B cell (primary cell): ENCODE results near the gene ABHD17C. TPM values are rescaled to one million over a fixed set of nuclear protein-coding genes. Genes with fewer than 3 reads are reported as not detected.

ENCODE experiments used
- ATAC-seq: fragments of 200-7000 bp; cut with Tn5 transposase; one replicate; pipeline ENCODE4 v1.10.0; 2021; ENCODE audit warnings: low read depth, mild to moderate bottlenecking, moderate number of reproducible peaks, moderate library complexity
- CTCF ChIA-PET: fragments of 350-600 bp; sonication (Branson Sonifier 250); formaldehyde crosslinking; loops from one replicate; lab custom pipeline; 2021; ENCODE audit warnings: antibody characterized with exemption, inconsistent platforms; lab: Charles Lee
- POLR2A ChIA-PET: fragments of 350-600 bp; sonication (Branson Sonifier 250); formaldehyde crosslinking; loops from one replicate; lab custom pipeline; 2021; ENCODE audit warnings: antibody characterized with exemption; lab: Charles Lee
- DNase-seq: peaks from one replicate; pipeline ENCODE4 v3.0.0; 2013
- H2AFZ ChIP-seq: 2 replicates; pipeline ENCODE4 v1.6.1; 2012; ENCODE audit warnings: mild to moderate bottlenecking, low read depth, low read length; ENCODE audit not compliant: insufficient read depth, poor library complexity, severe bottlenecking
- H3K27ac ChIP-seq, 2 donors: 1 replicate in 1 of 2; 2 replicates in 1 of 2; pipeline ENCODE4 v1.5.1; 2012 to 2013; ENCODE audit warnings: low read length in 2 of 2, mild to moderate bottlenecking in 2 of 2, moderate library complexity in 1 of 2
- H3K27me3 ChIP-seq, 4 experiments: fragments of 200-600 bp in 1 of 4; sonication (generic) in 1 of 4; replicated peaks in 1 of 4; 1 replicate in 2 of 4; 2 replicates in 2 of 4; pipeline versions ENCODE4 v1.6.1 to v1.7.0; 2013 to 2016; ENCODE audit warnings: low read length in 3 of 4, mild to moderate bottlenecking in 2 of 4, mixed read lengths in 1 of 4, moderate library complexity in 1 of 4; ENCODE audit not compliant: insufficient read depth in 4 of 4, control insufficient read depth in 3 of 4; ENCODE audit errors: control extremely low read depth in 1 of 4
- H3K36me3 ChIP-seq, 2 experiments: replicated peaks in 1 of 2; 1 replicate in 1 of 2; 2 replicates in 1 of 2; pipeline versions ENCODE4 v1.6.1 to v1.7.1; 2013; ENCODE audit warnings: low read length in 1 of 2; ENCODE audit not compliant: insufficient read depth in 2 of 2, control insufficient read depth in 1 of 2; ENCODE audit errors: control extremely low read depth in 1 of 2, extremely low read depth in 1 of 2
- H3K4me1 ChIP-seq, 2 donors: fragments of 200-600 bp in 1 of 2; sonication (generic) in 1 of 2; 1 replicate in 1 of 2; 2 replicates in 1 of 2; pipeline versions ENCODE4 v1.5.1 to v1.6.1; 2013 to 2017; ENCODE audit warnings: low read length in 2 of 2; ENCODE audit not compliant: control insufficient read depth in 2 of 2, insufficient read depth in 2 of 2
- H3K4me2 ChIP-seq: replicated peaks from 2 replicates; pipeline ENCODE3; 2012; ENCODE audit warnings: mild to moderate bottlenecking, low read depth, low read length; ENCODE audit not compliant: poor library complexity, severe bottlenecking
- H3K4me3 ChIP-seq, 5 experiments: fragments of 200-600 bp in 1 of 5; sonication (generic) in 1 of 5; 1 replicate in 3 of 5; 2 replicates in 2 of 5; pipeline versions ENCODE4 v1.5.1 to v1.7.0; 2011 to 2016; ENCODE audit warnings: low read length in 4 of 5, mild to moderate bottlenecking in 4 of 5, low read depth in 2 of 5, control low read depth in 1 of 5, moderate library complexity in 1 of 5; ENCODE audit not compliant: insufficient read depth in 1 of 5; ENCODE audit errors: control extremely low read depth in 1 of 5, extremely low read depth in 1 of 5
- H3K79me2 ChIP-seq: fragments of 200-600 bp; sonication (generic); one replicate; pipeline ENCODE4 v1.6.0; 2016; ENCODE audit warnings: low read length; ENCODE audit not compliant: control insufficient read depth, insufficient read depth
- H3K9ac ChIP-seq: fragments of 200-600 bp; sonication (generic); 2 replicates; pipeline ENCODE4 v1.6.1; 2017; ENCODE audit warnings: mild to moderate bottlenecking, low read length, moderate library complexity
- H3K9me3 ChIP-seq, 3 donors: one replicate each; pipeline versions ENCODE4 v1.6.1 to v1.7.1; 2013; ENCODE audit warnings: low read length in 2 of 3; ENCODE audit not compliant: control insufficient read depth in 2 of 3, insufficient read depth in 1 of 3; ENCODE audit errors: control extremely low read depth in 1 of 3
- H4K20me1 ChIP-seq: 2 replicates; pipeline ENCODE4 v1.6.0; 2012; ENCODE audit warnings: mild to moderate bottlenecking, low read length; ENCODE audit not compliant: insufficient read depth, control insufficient read depth, poor library complexity, severe bottlenecking
- H3K27ac Mint-ChIP-seq: one replicate; pipeline ENCODE4 v1.8.0; 2021; ENCODE audit warnings: mixed read lengths
- H3K27me3 Mint-ChIP-seq: one replicate; pipeline ENCODE4 v1.8.0; 2021; ENCODE audit warnings: mixed read lengths
- H3K4me1 Mint-ChIP-seq: one replicate; pipeline ENCODE4 v1.8.0; 2021; ENCODE audit warnings: mixed read lengths
- H3K4me3 Mint-ChIP-seq: one replicate; pipeline ENCODE4 v1.8.0; 2021; ENCODE audit warnings: mixed read lengths
- H3K9me3 Mint-ChIP-seq: one replicate; pipeline ENCODE4 v1.8.0; 2022; ENCODE audit warnings: mixed read lengths; ENCODE audit not compliant: insufficient read depth
- CTCF ChIP-seq: fragments of 200-600 bp; IDR thresholded peaks from one replicate; pipeline ENCODE4 v1.8.0; 2022; ENCODE audit warnings: antibody characterized with exemption, mild to moderate bottlenecking
- EZH2 ChIP-seq: IDR thresholded peaks from 2 replicates; pipeline ENCODE4 v1.6.1; 2012; ENCODE audit warnings: borderline replicate concordance, low read depth, mild to moderate bottlenecking, moderate library complexity, low read length; ENCODE audit not compliant: insufficient read depth, poor library complexity, severe bottlenecking
- WGBS: methylation state at CpG from one replicate; pipeline ENCODE4 v1.1.5; 2013; ENCODE audit warnings: missing lambda C conversion rate; ENCODE audit not compliant: insufficient coverage; 5-methylcytosine and 5-hydroxymethylcytosine counted together
- intact Hi-C: fragments of 100-400 bp; cut with micrococcal nuclease; formaldehyde crosslinking; loops from one replicate; pipeline ENCODE4 v1.10.0; 2022
- polyA plus RNA-seq: library from polyadenylated mRNA; depleted of rRNA; stranded (reverse); fragments of >200 nt; gene quantifications from 2 replicates; pipeline ENCODE4 v1.2.3, GENCODE V29; 2012
- total RNA-seq, 2 donors: library from RNA; stranded (reverse); fragments of 120-200 nt in 1 of 2; gene quantifications; 1 replicate in 1 of 2; 2 replicates in 1 of 2; pipeline versions ENCODE4 v1.2.3 to v1.2.4, GENCODE V29; 2013 to 2022

The ABHD17C gene
- total and polyA plus RNA-seq, 2 donors (not counting 1 experiment from before 2014, with no cell fraction given), result 0.78 to 1.9 TPM

DNA sequence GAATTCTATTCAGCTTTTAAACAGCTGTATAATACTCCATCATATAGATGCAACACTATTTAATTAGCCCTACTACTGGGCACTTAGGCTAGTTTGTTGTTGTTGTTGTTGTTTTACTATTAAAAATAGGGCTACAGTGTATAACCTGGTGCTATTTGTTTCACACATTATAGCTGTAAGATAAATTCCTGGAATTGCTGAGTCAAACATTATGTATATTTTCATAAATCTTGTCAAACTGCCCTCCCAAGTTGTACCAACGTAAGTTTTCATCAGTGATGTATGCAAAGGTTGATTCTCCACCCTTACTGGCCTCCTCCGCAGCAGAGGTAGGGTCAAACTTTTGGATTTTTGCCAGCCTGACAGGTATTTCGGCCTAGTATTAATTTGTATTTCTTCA, 80.2 kb downstream of the ABHD17C start:
- Histone ChIP-seq H3K9ac (no peak overlapping the region), H3K27me3 (peaks cover 0 to 36% (median 14%) of the 10 kb centered on the region in 4 experiments), H3K9me3 (peaks cover 0 to 3% (median 0%) of the 10 kb centered on the region in 3 donors), H4K20me1 (no peaks in the 10 kb centered on the region), H3K36me3 (no peaks in the 10 kb centered on the region), H3K79me2 (no peaks in the 10 kb centered on the region), H3K27ac (no peak overlapping the region), H3K4me1 (peaks cover 13 to 14% of the 10 kb centered on the region in 2 donors), H3K4me2 (no peak overlapping the region), H2AFZ (no peak overlapping the region), H3K4me3 (no peak overlapping the region)
- CTCF ChIA-PET, result interaction anchor here (1.1 to 3.9 kb wide), 8 partner anchors 9 to 491 kb away, joined by 3 to 69 read pairs (median 11); no protein-coding TSS in a partner anchor
- H3K9me3 Mint-ChIP-seq, result no peaks in the 10 kb centered on the region
- no CpG with 5 or more reads among the region's 3 CpGs for WGBS
- POLR2A ChIA-PET, result no interaction called here
- no peak for TF ChIP-seq CTCF
- TF ChIP-seq EZH2, result no peak
- H3K4me3 Mint-ChIP-seq, result no peak overlapping the region
- no peak overlapping the region for H3K27ac Mint-ChIP-seq
- ATAC-seq, result no peak
- H3K27me3 Mint-ChIP-seq, result peaks cover 15% of the 10 kb centered on the region
- DNase-seq, result no peak
- H3K4me1 Mint-ChIP-seq, result peaks cover 12% of the 10 kb centered on the region
- intact Hi-C loops, result loop anchor here (5.0 kb wide), 1 partner anchor 197 kb away; no protein-coding TSS in a partner anchor

DNA sequence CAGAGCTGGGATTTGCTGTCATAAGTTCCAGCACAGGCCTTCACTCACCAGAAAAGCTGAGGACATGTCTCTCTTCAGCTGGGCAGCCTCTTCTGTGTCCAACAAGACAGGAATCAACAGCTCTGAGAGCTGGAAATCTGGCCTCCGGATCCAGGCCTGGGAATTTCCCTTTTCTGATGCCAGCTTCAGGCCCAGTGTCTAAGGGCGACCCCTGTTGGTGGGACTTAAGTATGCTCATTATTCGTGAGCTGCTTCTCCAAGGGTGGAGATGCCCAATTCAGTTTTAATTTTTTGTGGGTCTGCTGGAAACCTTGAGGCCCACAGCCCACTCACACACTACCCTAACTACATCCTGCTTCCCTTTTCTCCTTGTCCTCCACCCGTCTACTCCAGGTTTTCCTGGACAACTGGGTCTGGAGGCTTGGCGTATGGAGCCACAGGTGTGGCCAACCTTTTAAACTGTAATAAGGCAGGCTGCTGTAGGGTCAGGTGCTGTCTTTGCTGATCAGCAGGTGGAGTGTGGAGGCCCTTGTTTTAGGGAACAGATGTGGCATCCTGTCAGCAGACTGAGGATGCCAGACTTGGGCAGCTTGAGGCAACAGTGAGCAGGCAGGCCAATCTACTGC, 81.4 kb downstream of the ABHD17C start:
- no peaks in the 10 kb centered on the region for H3K9me3 Mint-ChIP-seq
- Histone ChIP-seq H3K9me3 (peaks cover 0 to 4% (median 0%) of the 10 kb centered on the region in 3 donors), H4K20me1 (no peaks in the 10 kb centered on the region), H3K4me3 (no peak overlapping the region), H3K9ac (no peak overlapping the region), H3K27me3 (peaks cover 0 to 40% (median 16%) of the 10 kb centered on the region in 4 experiments), H3K36me3 (no peaks in the 10 kb centered on the region), H3K4me1 (peaks cover 14% of the 10 kb centered on the region in 2 donors), H2AFZ (no peak overlapping the region), H3K4me2 (no peak overlapping the region), H3K79me2 (no peaks in the 10 kb centered on the region), H3K27ac (no peak overlapping the region)
- H3K4me1 Mint-ChIP-seq, result peaks cover 12% of the 10 kb centered on the region
- DNase-seq, result peak; percentile 66
- WGBS, result 0% methylated on average over 1 of the region's 5 CpGs
- POLR2A ChIA-PET, result no interaction called here
- intact Hi-C loops, result loop anchor here (1.0 to 5.0 kb wide), 3 partner anchors 48 to 209 kb away; no protein-coding TSS in a partner anchor
- TF ChIP-seq EZH2, result no peak
- TF ChIP-seq CTCF, result peak; percentile 79
- H3K27ac Mint-ChIP-seq, result no peak overlapping the region
- CTCF ChIA-PET, result interaction anchor here (0.7 to 3.9 kb wide), 25 partner anchors 9 to 1395 kb away, joined by 3 to 69 read pairs (median 4); no protein-coding TSS in a partner anchor
- H3K27me3 Mint-ChIP-seq, result peaks cover 15% of the 10 kb centered on the region
- peak; percentile 57 for ATAC-seq
- H3K4me3 Mint-ChIP-seq, result no peak overlapping the region
